Activated CD8-positive, alpha-beta T cell treated with anti-CD3 and anti-CD28 coated beads for 36 hours (primary cell): ENCODE measurements around the gene DOCK3. TPM values are rescaled to one million over a fixed set of nuclear protein-coding genes. Genes with fewer than 3 reads are reported as not detected.

Experiments used
- ATAC-seq: fragments of 200-7000 bp; cut with Tn5 transposase; one replicate; pipeline ENCODE4 v1.10.0; 2021; ENCODE audit warnings: mild to moderate bottlenecking, moderate library complexity
- CTCF ChIA-PET: fragments of 350-600 bp; sonication (Branson Sonifier 250); formaldehyde crosslinking; loops from one replicate; lab custom pipeline; 2021; ENCODE audit warnings: antibody characterized with exemption; lab: Charles Lee
- POLR2A ChIA-PET: fragments of 350-600 bp; sonication (Branson Sonifier 250); formaldehyde crosslinking; loops from one replicate; lab custom pipeline; 2021; ENCODE audit warnings: antibody characterized with exemption; lab: Charles Lee
- DNase-seq: peaks from one replicate; pipeline ENCODE4 v3.0.0-alpha.2; 2020
- H3K27ac Mint-ChIP-seq: one replicate; pipeline ENCODE4 v1.8.0; 2021; ENCODE audit warnings: mild to moderate bottlenecking, mixed read lengths
- H3K27me3 Mint-ChIP-seq: one replicate; pipeline ENCODE4 v1.8.0; 2021; ENCODE audit warnings: mixed read lengths
- H3K36me3 Mint-ChIP-seq: one replicate; pipeline ENCODE4 v1.8.0; 2021; ENCODE audit warnings: low read depth, mixed read lengths
- H3K4me1 Mint-ChIP-seq: one replicate; pipeline ENCODE4 v1.8.0; 2021; ENCODE audit warnings: low read depth, mixed read lengths
- H3K4me3 Mint-ChIP-seq: one replicate; pipeline ENCODE4 v1.8.0; 2021; ENCODE audit warnings: mild to moderate bottlenecking, moderate library complexity, mixed read lengths
- H3K9me3 Mint-ChIP-seq: one replicate; pipeline ENCODE4 v1.8.0; 2021; ENCODE audit warnings: mixed read lengths
- CTCF ChIP-seq: fragments of 200-600 bp; IDR thresholded peaks from one replicate; pipeline ENCODE4 v1.8.0; 2022; ENCODE audit warnings: antibody characterized with exemption, mild to moderate bottlenecking
- intact Hi-C: fragments of 100-400 bp; cut with micrococcal nuclease; formaldehyde crosslinking; loops from one replicate; pipeline ENCODE4 v1.10.0; 2022
- total RNA-seq, 2 experiments: library from RNA; stranded (reverse); gene quantifications; one replicate each; pipeline ENCODE4 v1.2.3, GENCODE V29; 2021

DOCK3 gene
- total RNA-seq, 2 experiments from 2014 or later, result 3.6 to 4.2 TPM

- Mint-ChIP-seq H3K9me3 (no peaks in the 10 kb centered on the region), H3K27me3 (no peaks in the 10 kb centered on the region), H3K4me1 (peaks cover 22% of the 10 kb centered on the region), H3K36me3 (no peaks in the 10 kb centered on the region), H3K27ac (no peak overlapping the region), H3K4me3 (no peak overlapping the region)
- no peak for TF ChIP-seq CTCF
- DNase-seq (no peak), ATAC-seq (no peak)
- intact Hi-C loops, result no loop called here
- ChIA-PET CTCF (interaction anchor here (1.0 to 7.4 kb wide), 3 partner anchors 19 to 41 kb away, joined by 3 to 193 read pairs (median 4); partner anchors contain the start of genes CISH and MAPKAPK3), POLR2A (interaction anchor here (1.3 to 6.6 kb wide), 3 partner anchors 17 to 39 kb away, joined by 4 to 53 read pairs (median 5); partner anchors contain the start of genes DOCK3 and MAPKAPK3)
Measured at GRCh38 chr3:50657407-50657806, 17.3 kb upstream of the DOCK3 start.

- Mint-ChIP-seq H3K4me1 (peaks cover 22% of the 10 kb centered on the region), H3K27me3 (no peaks in the 10 kb centered on the region), H3K27ac (no peak overlapping the region), H3K36me3 (no peaks in the 10 kb centered on the region), H3K9me3 (no peaks in the 10 kb centered on the region), H3K4me3 (no peak overlapping the region)
- intact Hi-C loops, result no loop called here
- DNase-seq, result no peak
- CTCF ChIA-PET, result interaction anchor here (1.0 to 7.4 kb wide), 3 partner anchors 18 to 41 kb away, joined by 3 to 193 read pairs (median 4); partner anchors contain the start of genes CISH and MAPKAPK3
- POLR2A ChIA-PET, result interaction anchor here (1.6 kb wide), 1 partner anchor 16 kb away, joined by 5 read pairs; the partner anchor contains the start of gene DOCK3
- no peak for TF ChIP-seq CTCF
- no peak for ATAC-seq
Measured at GRCh38 chr3:50657816-50658215, 16.9 kb upstream of the DOCK3 start.

GRCh38 chr3:50658416-50658815, 16.3 kb upstream of the DOCK3 start:
- TF ChIP-seq CTCF, result no peak
- no peaks in the 10 kb centered on the region for H3K36me3 Mint-ChIP-seq
- CTCF ChIA-PET, result interaction anchor here (1.3 to 1.6 kb wide), 2 partner anchors 15 to 18 kb away, joined by 3 read pairs; no protein-coding TSS in a partner anchor
- H3K27me3 Mint-ChIP-seq, result no peaks in the 10 kb centered on the region
- H3K4me3 Mint-ChIP-seq, result no peak overlapping the region
- intact Hi-C loops, result no loop called here
- peaks cover 22% of the 10 kb centered on the region for H3K4me1 Mint-ChIP-seq
- H3K9me3 Mint-ChIP-seq, result no peaks in the 10 kb centered on the region
- POLR2A ChIA-PET, result no interaction called here
- no peak overlapping the region for H3K27ac Mint-ChIP-seq
- no peak for ATAC-seq
- no peak for DNase-seq

DNA sequence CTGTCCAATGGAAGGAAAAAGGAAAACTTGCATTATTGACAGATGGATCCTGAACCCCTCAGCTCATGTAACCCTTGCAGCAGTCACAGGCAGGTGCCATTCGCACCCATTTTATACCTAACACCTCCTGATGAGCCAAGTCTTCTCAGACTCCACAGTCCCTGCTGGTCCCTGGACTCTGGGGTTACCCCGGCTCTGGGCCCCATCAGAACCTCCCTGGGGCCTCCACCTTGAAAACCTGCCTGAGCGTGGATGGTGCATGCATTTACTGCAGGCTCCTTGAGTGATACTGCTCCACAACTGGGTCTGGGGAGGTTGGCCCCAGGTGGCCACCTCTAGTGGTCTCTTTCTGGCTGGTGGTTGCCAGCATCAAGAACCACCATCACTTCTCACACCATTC, 15.9 kb upstream of the DOCK3 start:
- Mint-ChIP-seq H3K36me3 (no peaks in the 10 kb centered on the region), H3K9me3 (no peaks in the 10 kb centered on the region), H3K27ac (no peak overlapping the region), H3K4me1 (peaks cover 18% of the 10 kb centered on the region), H3K4me3 (no peak overlapping the region), H3K27me3 (no peaks in the 10 kb centered on the region)
- ATAC-seq, result no peak
- ChIA-PET CTCF (interaction anchor here (1.3 to 1.7 kb wide), 3 partner anchors 15 to 43 kb away, joined by 3 to 6 read pairs (median 3); no protein-coding TSS in a partner anchor), POLR2A (no interaction called here)
- TF ChIP-seq CTCF, result no peak
- DNase-seq, result no peak
- intact Hi-C loops, result no loop called here

DNA sequence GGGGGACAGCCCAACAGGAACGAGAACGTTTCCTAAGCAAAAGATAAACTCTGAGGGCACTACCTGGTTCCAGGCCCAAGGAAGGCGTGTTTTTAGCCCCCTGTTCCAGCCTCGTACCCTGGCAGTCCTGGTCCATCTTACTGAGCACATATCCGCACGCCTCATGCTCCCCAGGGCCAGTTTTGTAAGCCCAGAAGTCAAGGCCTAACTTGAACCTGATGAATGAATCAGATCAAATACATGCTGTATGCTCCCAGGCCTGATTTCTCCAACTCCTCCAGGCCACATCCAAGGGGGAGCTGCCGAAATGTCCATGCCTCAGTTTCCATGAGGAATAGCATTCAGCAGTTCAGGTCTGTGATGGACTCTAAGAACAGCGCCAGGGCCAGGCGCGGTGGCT, 14.3 kb upstream of the DOCK3 start:
- Mint-ChIP-seq H3K4me3 (no peak overlapping the region), H3K36me3 (no peaks in the 10 kb centered on the region), H3K4me1 (peaks cover 9% of the 10 kb centered on the region), H3K27me3 (no peaks in the 10 kb centered on the region), H3K9me3 (no peaks in the 10 kb centered on the region), H3K27ac (no peak overlapping the region)
- ATAC-seq (no peak), DNase-seq (no peak)
- ChIA-PET POLR2A (no interaction called here), CTCF (interaction anchor here (1.2 to 1.7 kb wide), 2 partner anchors 44 to 311 kb away, joined by 3 to 6 read pairs; no protein-coding TSS in a partner anchor)
- intact Hi-C loops, result no loop called here
- TF ChIP-seq CTCF, result no peak
